K562 (cell line): ENCODE results near the gene TAF4. TPM values are rescaled to one million over a fixed set of nuclear protein-coding genes. Genes with fewer than 3 reads are reported as not detected.

Experiments
- ATF2 ChIP-seq: sonication (generic); formaldehyde crosslinking; IDR thresholded peaks from 2 replicates; pipeline ENCODE4 v1.8.1; 2022; ENCODE audit warnings: missing genetic modification reagents
- BRF1 ChIP-seq: IDR thresholded peaks from 3 replicates; pipeline ENCODE4 v1.6.1; 2011; ENCODE audit warnings: borderline replicate concordance, mild to moderate bottlenecking; ENCODE audit not compliant: insufficient read length; ENCODE audit errors: extremely low read depth
- CXXC5 ChIP-seq: fragments of 250-450 bp; sonication (Bioruptor Pico); IDR thresholded peaks from 2 replicates; pipeline ENCODE4 v1.8.0; 2022; ENCODE audit warnings: inconsistent platforms, mild to moderate bottlenecking, moderate library complexity
- EHMT2 ChIP-seq: fragments of 450-650 bp; IDR thresholded peaks from 2 replicates; pipeline ENCODE4 v1.6.1; 2018; ENCODE audit warnings: antibody characterized with exemption
- FOXP1 ChIP-seq: sonication (generic); formaldehyde crosslinking; IDR thresholded peaks from 2 replicates; pipeline ENCODE4 v1.8.0; 2022; ENCODE audit warnings: mild to moderate bottlenecking, missing genetic modification reagents
- HCFC1 ChIP-seq: IDR thresholded peaks from 2 replicates; pipeline ENCODE4 v1.6.1; 2012; ENCODE audit warnings: low read depth, low read length, improper control_type of control experiment
- POLR2B ChIP-seq: fragments of 450-650 bp; IDR thresholded peaks from 2 replicates; pipeline ENCODE4 v1.6.1; 2018; ENCODE audit warnings: low read depth; ENCODE audit not compliant: partially characterized antibody
- RAD21 ChIP-seq, 2 experiments: fragments of 250-450 bp in 1 of 2; fragments of 450-650 bp in 1 of 2; sonication (Bioruptor Pico) in 1 of 2; formaldehyde crosslinking in 1 of 2; IDR thresholded peaks in 1 of 2; conservative IDR thresholded peaks in 1 of 2; 2 replicates each; pipeline versions ENCODE4 v1.4.0 to v1.8.0; 2020 to 2022; ENCODE audit warnings: mild to moderate bottlenecking in 2 of 2, moderate library complexity in 1 of 2
- RBBP5 ChIP-seq: fragments of 200-600 bp; sonication (generic); IDR thresholded peaks from 2 replicates; pipeline ENCODE4 v1.6.1; 2012; ENCODE audit warnings: borderline replicate concordance, mild to moderate bottlenecking, low read length, control low read depth, inconsistent platforms; ENCODE audit not compliant: insufficient read depth, poor library complexity, severe bottlenecking
- SETDB1 ChIP-seq: IDR thresholded peaks from one replicate; pipeline ENCODE4 v1.6.1; 2012; ENCODE audit warnings: low read length, control low read depth, inconsistent platforms
- SMARCC2 ChIP-seq: fragments of 450-650 bp; IDR thresholded peaks from 2 replicates; pipeline ENCODE4 v1.6.1; 2017; ENCODE audit warnings: antibody characterized with exemption, moderate library complexity, mild to moderate bottlenecking, low read depth
- TCF7 ChIP-seq: sonication (generic); IDR thresholded peaks from 2 replicates; pipeline ENCODE4 v1.6.1; 2016; ENCODE audit warnings: antibody characterized with exemption, borderline replicate concordance
- ZBED1 ChIP-seq: IDR thresholded peaks from 2 replicates; pipeline ENCODE4 v1.6.1; 2014
- ZBTB8A ChIP-seq: fragments of 450-650 bp; IDR thresholded peaks from 2 replicates; pipeline ENCODE4 v1.6.1; 2018; ENCODE audit warnings: mild to moderate bottlenecking, moderate library complexity; ENCODE audit not compliant: partially characterized antibody
- ZNF140 ChIP-seq: fragments of 250-450 bp; sonication (Bioruptor Pico); IDR thresholded peaks from 2 replicates; pipeline ENCODE4 v1.8.0; 2021; ENCODE audit warnings: moderate library complexity, mild to moderate bottlenecking, inconsistent platforms
- ZNF407 ChIP-seq: fragments of 450-650 bp; IDR thresholded peaks from 2 replicates; pipeline ENCODE4 v1.6.1; 2016; ENCODE audit warnings: low read depth
- ZNF589 ChIP-seq: fragments of 200-800 bp; sonication (Bioruptor generic); IDR thresholded peaks from 2 replicates; pipeline ENCODE4 v1.6.1; 2016; ENCODE audit warnings: low read depth, missing genetic modification characterization, missing compliant biosample characterization
- ZNF707 ChIP-seq: fragments of 250-450 bp; sonication (Bioruptor Pico); conservative IDR thresholded peaks from 2 replicates; pipeline ENCODE4 v1.8.0; 2022; ENCODE audit warnings: inconsistent platforms, mild to moderate bottlenecking, moderate library complexity
- ZNF76 ChIP-seq: fragments of 250-450 bp; sonication (Bioruptor Pico); IDR thresholded peaks from 2 replicates; pipeline ENCODE4 v1.4.0; 2020; ENCODE audit warnings: mild to moderate bottlenecking, moderate library complexity, borderline replicate concordance
- polyA plus RNA-seq, 8 experiments: library from polyadenylated mRNA; depleted of rRNA in 4 of 8; stranded (reverse) in 5 of 8; unstranded in 3 of 8; fragments of >200 nt; fragmentation: Nextera tagmentation in 2 of 8; fragmentation: Illumina TruSeq in 1 of 8; extraction: Ambion mirVana in 2 of 8; extraction: Trizol in 1 of 8; gene quantifications; 2 replicates each; pipeline versions ENCODE4 v1.2.1 to v1.2.3, GENCODE V29; 2011 to 2014; ENCODE audit warnings: inconsistent platforms in 1 of 8, missing spikeins in 1 of 8
- total RNA-seq, 7 experiments: library from RNA; depleted of rRNA in 6 of 7; stranded (reverse); fragments of >200 nt in 6 of 7; fragmentation: Illumina TruSeq in 2 of 7; extraction: Trizol in 2 of 7; gene quantifications; 2 replicates each; pipeline versions ENCODE4 v1.2.1 to v1.2.3, GENCODE V29; 2011 to 2021; ENCODE audit warnings: low replicate concordance in 1 of 7

Gene TAF4
- total and polyA plus RNA-seq, 9 of the 15 experiments (the other 6 are each of a cell fraction or from before 2014, with no cell fraction given), result 0.44 to 28.3 (median 5.6) TPM

- no peak for TF ChIP-seq ZNF707 (CRISPR knock-in tag)
- peak; percentile 43; the same call in 1 of the 2 replicates for TF ChIP-seq ATF2 (CRISPR knock-in tag)
- no peak for TF ChIP-seq RAD21 (CRISPR knock-in tag; conservative IDR thresholded peaks at IDR 0.05 in 1 of 2, IDR thresholded peaks at IDR 0.05 in 1 of 2)
- no peak for TF ChIP-seq RBBP5
- no peak for TF ChIP-seq EHMT2
- no peak; the same call in 1 of the 2 replicates for TF ChIP-seq SMARCC2
- TF ChIP-seq SETDB1, result no peak
- TF ChIP-seq ZNF589, result no peak
- TF ChIP-seq ZNF76 (CRISPR knock-in tag), result no peak
- no peak for TF ChIP-seq CXXC5 (CRISPR knock-in tag)
- TF ChIP-seq ZBED1, result no peak
- TF ChIP-seq POLR2B, result no peak
- TF ChIP-seq ZBTB8A, result no peak
- TF ChIP-seq ZNF140 (CRISPR knock-in tag), result no peak
- TF ChIP-seq HCFC1, result no peak
- TF ChIP-seq TCF7, result no peak
- TF ChIP-seq FOXP1 (CRISPR knock-in tag), result peak; percentile 100
- TF ChIP-seq BRF1, result no peak
- no peak for TF ChIP-seq ZNF407
Measured at GRCh38 chr20:62088258-62089127, 22.8 kb upstream of the TAF4 start (continued).
